IMR-90 (cell line): ENCODE results near the gene ADD3.
A peak's percentile ranks its signal among the peaks of the same experiment; 100 is the strongest.

Source experiments
- CEBPB ChIP-seq: IDR thresholded peaks from 2 replicates; pipeline ENCODE4 v1.6.1; 2012; ENCODE audit warnings: low read depth, low read length, improper control_type of control experiment
- FOS ChIP-seq: fragments of 150-350 bp; IDR thresholded peaks from 2 replicates; pipeline ENCODE4 v1.6.1; 2016; ENCODE audit warnings: low read depth, low read length
- MXI1 ChIP-seq: IDR thresholded peaks from 2 replicates; pipeline ENCODE4 v1.6.1; 2012; ENCODE audit warnings: low read depth, mild to moderate bottlenecking, low read length, moderate library complexity, borderline replicate concordance
- POLR2A ChIP-seq: IDR thresholded peaks from 2 replicates; pipeline ENCODE4 v1.6.1; 2012; ENCODE audit warnings: mild to moderate bottlenecking, low read depth, low read length
- RAD21 ChIP-seq: IDR thresholded peaks from 2 replicates; pipeline ENCODE4 v1.6.1; 2012; ENCODE audit warnings: low read length, improper control_type of control experiment
- SMC3 ChIP-seq: fragments of 150-350 bp; IDR thresholded peaks from 2 replicates; pipeline ENCODE4 v1.6.1; 2016; ENCODE audit warnings: low read depth, mild to moderate bottlenecking, antibody characterized with exemption, low read length, moderate library complexity
- TF ChIP-seq, protein P1 (sequence below): fragments of 150-350 bp; IDR thresholded peaks from 2 replicates; pipeline ENCODE4 v1.6.1; 2016; ENCODE audit warnings: low read depth, mild to moderate bottlenecking, low read length, moderate library complexity, borderline replicate concordance
- TF ChIP-seq, protein P2 (sequence below): conservative IDR thresholded peaks from 2 replicates; pipeline ENCODE4 v1.5.1; 2012; ENCODE audit warnings: mild to moderate bottlenecking, low read depth, low read length, improper control_type of control experiment

DNA sequence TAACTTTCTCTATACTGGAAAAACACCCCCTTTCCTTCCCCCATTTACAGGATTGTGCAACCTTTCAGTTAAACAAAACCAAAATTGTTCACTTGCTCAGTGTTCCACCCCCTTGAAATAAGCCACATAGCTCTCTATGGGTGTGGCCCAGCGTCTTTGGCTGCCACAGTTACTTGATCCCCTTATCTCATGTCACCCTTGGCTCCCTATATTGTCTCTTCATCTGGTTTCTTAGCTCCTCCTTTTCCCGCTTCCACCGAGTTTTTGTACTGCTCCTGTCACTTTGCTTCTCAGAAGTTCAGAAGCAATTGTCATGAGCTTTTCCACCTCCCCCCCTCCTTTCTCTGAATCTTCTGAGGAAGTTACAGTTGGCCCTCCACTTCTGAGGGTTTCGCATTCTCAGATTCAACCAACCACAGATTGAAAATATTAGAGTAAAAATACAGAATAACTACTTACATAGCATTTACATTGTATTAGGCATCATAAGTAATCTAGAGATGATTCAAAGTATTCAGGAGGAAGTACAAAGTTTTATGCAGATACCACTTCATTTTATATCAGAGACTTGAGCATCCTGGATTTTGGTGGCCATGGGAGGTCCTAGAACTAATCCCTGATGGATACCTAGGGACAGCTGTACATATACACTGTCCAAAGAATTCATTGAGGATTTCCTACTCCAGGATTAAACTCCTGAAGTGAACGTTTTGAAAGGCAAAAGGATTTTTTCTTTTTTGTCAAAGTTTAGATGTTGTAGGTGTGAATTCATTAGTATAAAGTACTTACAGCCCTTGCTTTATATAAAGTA is 60.4 kb downstream of the ADD3 start:
- TF ChIP-seq SMC3 (no peak), MXI1 (no peak), POLR2A (no peak), CEBPB (peak; percentile 85), RAD21 (no peak), FOS (no peak)
- TF ChIP-seq, protein P1, sequence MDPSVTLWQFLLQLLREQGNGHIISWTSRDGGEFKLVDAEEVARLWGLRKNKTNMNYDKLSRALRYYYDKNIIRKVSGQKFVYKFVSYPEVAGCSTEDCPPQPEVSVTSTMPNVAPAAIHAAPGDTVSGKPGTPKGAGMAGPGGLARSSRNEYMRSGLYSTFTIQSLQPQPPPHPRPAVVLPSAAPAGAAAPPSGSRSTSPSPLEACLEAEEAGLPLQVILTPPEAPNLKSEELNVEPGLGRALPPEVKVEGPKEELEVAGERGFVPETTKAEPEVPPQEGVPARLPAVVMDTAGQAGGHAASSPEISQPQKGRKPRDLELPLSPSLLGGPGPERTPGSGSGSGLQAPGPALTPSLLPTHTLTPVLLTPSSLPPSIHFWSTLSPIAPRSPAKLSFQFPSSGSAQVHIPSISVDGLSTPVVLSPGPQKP = no peak
- TF ChIP-seq, protein P2, sequence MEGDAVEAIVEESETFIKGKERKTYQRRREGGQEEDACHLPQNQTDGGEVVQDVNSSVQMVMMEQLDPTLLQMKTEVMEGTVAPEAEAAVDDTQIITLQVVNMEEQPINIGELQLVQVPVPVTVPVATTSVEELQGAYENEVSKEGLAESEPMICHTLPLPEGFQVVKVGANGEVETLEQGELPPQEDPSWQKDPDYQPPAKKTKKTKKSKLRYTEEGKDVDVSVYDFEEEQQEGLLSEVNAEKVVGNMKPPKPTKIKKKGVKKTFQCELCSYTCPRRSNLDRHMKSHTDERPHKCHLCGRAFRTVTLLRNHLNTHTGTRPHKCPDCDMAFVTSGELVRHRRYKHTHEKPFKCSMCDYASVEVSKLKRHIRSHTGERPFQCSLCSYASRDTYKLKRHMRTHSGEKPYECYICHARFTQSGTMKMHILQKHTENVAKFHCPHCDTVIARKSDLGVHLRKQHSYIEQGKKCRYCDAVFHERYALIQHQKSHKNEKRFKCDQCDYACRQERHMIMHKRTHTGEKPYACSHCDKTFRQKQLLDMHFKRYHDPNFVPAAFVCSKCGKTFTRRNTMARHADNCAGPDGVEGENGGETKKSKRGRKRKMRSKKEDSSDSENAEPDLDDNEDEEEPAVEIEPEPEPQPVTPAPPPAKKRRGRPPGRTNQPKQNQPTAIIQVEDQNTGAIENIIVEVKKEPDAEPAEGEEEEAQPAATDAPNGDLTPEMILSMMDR = no peak
